Liver (tissue), 3 donors: ENCODE results near the gene HOOK2.

ENCODE experiments used
- CTCF ChIP-seq: fragments of 150-350 bp; IDR thresholded peaks from 2 replicates; pipeline ENCODE4 v1.5.1; 2017; ENCODE audit warnings: improper control_type of control experiment, low read depth, low read length; ENCODE audit not compliant: missing input control
- RAD21 ChIP-seq, 2 donors: IDR thresholded peaks; 2 replicates each; pipeline ENCODE4 v1.6.1; 2016; ENCODE audit warnings: antibody characterized with exemption in 2 of 2, mild to moderate bottlenecking in 2 of 2
- TAF1 ChIP-seq: conservative IDR thresholded peaks from 2 replicates; pipeline ENCODE4 v1.6.1; 2016; ENCODE audit warnings: antibody characterized with exemption, mild to moderate bottlenecking
- TF ChIP-seq, protein P1 (sequence below): IDR thresholded peaks from 2 replicates; pipeline ENCODE4 v1.6.1; 2016; ENCODE audit warnings: antibody characterized with exemption
- TF ChIP-seq, protein P2 (sequence below): IDR thresholded peaks from 2 replicates; pipeline ENCODE4 v1.6.1; 2016; ENCODE audit warnings: antibody characterized with exemption, mild to moderate bottlenecking
- donor health status: healthy.
- donor health status: healthy.

DNA sequence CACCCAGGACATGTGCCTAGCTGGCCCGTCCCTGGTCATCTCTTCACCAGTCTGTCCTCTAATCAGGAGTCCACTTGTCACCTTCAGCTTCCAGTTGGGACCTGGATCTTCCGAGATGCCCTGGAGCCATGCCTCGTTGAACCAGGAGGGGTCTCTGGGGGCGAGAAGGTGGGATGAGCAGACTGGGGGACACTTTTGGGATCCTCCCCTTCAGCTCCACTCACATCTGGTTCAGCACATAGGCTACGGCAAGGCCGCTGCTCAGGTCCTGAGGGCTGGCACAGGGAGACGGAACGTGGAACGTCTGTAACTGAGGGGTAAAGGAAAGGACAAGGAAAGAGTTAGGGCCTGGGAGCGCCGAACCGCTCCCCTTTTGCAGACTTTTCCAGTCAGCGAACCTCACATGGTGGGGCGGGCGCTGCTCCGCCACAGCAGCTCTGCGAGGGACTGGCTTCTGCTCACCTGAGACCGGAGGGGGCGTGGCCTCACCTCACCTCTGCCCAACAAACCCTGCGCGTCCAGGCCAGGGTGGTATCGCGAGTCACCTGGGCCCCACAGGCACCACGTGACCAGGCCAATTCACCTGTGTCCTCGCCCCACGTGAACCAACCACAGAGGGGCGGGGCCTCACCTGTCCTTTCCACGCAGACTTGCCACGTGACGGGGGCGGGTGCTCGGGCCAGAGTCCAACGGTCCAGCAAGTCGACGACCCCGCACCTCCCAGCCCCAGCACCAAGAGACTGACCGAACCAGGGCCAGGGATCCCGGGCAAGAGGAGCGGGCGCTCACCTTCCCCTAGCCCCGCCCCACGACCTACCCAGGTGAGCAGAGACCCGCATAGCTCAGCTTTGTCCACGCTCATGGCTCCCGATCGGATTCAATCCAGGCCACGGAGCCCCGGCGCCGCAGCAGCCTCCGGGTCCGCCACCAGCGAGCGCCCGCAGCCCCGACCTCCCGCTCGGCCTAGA, at the start of gene HOOK2:
- TF ChIP-seq CTCF (no peak), RAD21 (IDR thresholded peaks at IDR 0.05) (no peak), TAF1 (no peak)
- TF ChIP-seq, protein P1, sequence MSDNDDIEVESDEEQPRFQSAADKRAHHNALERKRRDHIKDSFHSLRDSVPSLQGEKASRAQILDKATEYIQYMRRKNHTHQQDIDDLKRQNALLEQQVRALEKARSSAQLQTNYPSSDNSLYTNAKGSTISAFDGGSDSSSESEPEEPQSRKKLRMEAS = no peak
- TF ChIP-seq, protein P2, sequence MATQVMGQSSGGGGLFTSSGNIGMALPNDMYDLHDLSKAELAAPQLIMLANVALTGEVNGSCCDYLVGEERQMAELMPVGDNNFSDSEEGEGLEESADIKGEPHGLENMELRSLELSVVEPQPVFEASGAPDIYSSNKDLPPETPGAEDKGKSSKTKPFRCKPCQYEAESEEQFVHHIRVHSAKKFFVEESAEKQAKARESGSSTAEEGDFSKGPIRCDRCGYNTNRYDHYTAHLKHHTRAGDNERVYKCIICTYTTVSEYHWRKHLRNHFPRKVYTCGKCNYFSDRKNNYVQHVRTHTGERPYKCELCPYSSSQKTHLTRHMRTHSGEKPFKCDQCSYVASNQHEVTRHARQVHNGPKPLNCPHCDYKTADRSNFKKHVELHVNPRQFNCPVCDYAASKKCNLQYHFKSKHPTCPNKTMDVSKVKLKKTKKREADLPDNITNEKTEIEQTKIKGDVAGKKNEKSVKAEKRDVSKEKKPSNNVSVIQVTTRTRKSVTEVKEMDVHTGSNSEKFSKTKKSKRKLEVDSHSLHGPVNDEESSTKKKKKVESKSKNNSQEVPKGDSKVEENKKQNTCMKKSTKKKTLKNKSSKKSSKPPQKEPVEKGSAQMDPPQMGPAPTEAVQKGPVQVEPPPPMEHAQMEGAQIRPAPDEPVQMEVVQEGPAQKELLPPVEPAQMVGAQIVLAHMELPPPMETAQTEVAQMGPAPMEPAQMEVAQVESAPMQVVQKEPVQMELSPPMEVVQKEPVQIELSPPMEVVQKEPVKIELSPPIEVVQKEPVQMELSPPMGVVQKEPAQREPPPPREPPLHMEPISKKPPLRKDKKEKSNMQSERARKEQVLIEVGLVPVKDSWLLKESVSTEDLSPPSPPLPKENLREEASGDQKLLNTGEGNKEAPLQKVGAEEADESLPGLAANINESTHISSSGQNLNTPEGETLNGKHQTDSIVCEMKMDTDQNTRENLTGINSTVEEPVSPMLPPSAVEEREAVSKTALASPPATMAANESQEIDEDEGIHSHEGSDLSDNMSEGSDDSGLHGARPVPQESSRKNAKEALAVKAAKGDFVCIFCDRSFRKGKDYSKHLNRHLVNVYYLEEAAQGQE = no peak
